CD4-positive, alpha-beta T cell treated with Interleukin-17A for 4 hours (primary cell): ENCODE results near the gene BEND7.
"Not testable (repeated sequence)": the region's sequence is repeated elsewhere in the genome, so short reads cannot be mapped to it uniquely, and the experiment has no call there.

ENCODE experiments used
- DNase-seq: peaks from one replicate; pipeline ENCODE4 v3.0.0-alpha.2; 2020; ENCODE audit warnings: mixed read lengths

BEND7 gene

GRCh38 chr10:13475124-13475523 is 53.7 kb downstream of the BEND7 start:
- DNase-seq, result no peak

GRCh38 chr10:13473986-13474385 is 54.8 kb downstream of the BEND7 start:
- DNase-seq, result no peak

- no peak for DNase-seq
These were observed 56.5 kb downstream of the BEND7 start for GRCh38 chr10:13472359-13472758.

- DNase-seq, result no peak
These were observed 58.5 kb downstream of the BEND7 start for GRCh38 chr10:13470270-13470669.

- DNase-seq, result no peak
These were observed 66.3 kb downstream of the BEND7 start for GRCh38 chr10:13462551-13462950.

- no peak for DNase-seq
These were observed 70.2 kb downstream of the BEND7 start for GRCh38 chr10:13458687-13459012.

GRCh38 chr10:13457958-13458686 is 70.7 kb downstream of the BEND7 start:
- DNase-seq, result no peak

- DNase-seq, result no peak
These were observed 74.9 kb downstream of the BEND7 start for GRCh38 chr10:13453896-13454295.

- no peak for DNase-seq
These were observed 78.7 kb downstream of the BEND7 start for GRCh38 chr10:13450069-13450468.

GRCh38 chr10:13449296-13449695 is 79.5 kb downstream of the BEND7 start:
- no peak for DNase-seq

- no peak for DNase-seq
These were observed 80.6 kb downstream of the BEND7 start for GRCh38 chr10:13448216-13448615.

GRCh38 chr10:13445656-13446400 is 83.0 kb downstream of the BEND7 start:
- no peak for DNase-seq

- no peak for DNase-seq
These were observed 87.3 kb downstream of the BEND7 start for GRCh38 chr10:13441476-13441875.

- peak; percentile 73 for DNase-seq
These were observed 88.4 kb downstream of the BEND7 start for GRCh38 chr10:13440185-13441061.

- DNase-seq, result no peak
These were observed 89.3 kb downstream of the BEND7 start for GRCh38 chr10:13439313-13440184.

GRCh38 chr10:13437026-13437555 is 91.7 kb downstream of the BEND7 start:
- no peak for DNase-seq

- not testable (repeated sequence) for DNase-seq
These were observed 100.9 kb downstream of the BEND7 start for GRCh38 chr10:13427943-13428342.

GRCh38 chr10:13425397-13425796 is 103.4 kb downstream of the BEND7 start:
- no peak for DNase-seq

- no peak for DNase-seq
These were observed 106.0 kb downstream of the BEND7 start for GRCh38 chr10:13422800-13423199.

GRCh38 chr10:13421382-13421917 is 107.4 kb downstream of the BEND7 start:
- DNase-seq, result no peak

GRCh38 chr10:13420532-13421307 is 108.1 kb downstream of the BEND7 start:
- no peak for DNase-seq
